H1 (cell line): Measurements from ENCODE around the gene RGR.

Experiments
- EGR1 ChIP-seq: IDR thresholded peaks from 2 replicates; pipeline ENCODE4 v1.6.1; 2011; ENCODE audit warnings: low read depth, low read length, borderline replicate concordance
- EZH2 ChIP-seq: fragments of 200-600 bp; sonication (generic); IDR thresholded peaks from 2 replicates; pipeline ENCODE4 v1.7.1; 2012; ENCODE audit warnings: low read depth, mild to moderate bottlenecking, moderate library complexity, low read length, inconsistent platforms; ENCODE audit not compliant: severe bottlenecking
- MAFK ChIP-seq: IDR thresholded peaks from 2 replicates; pipeline ENCODE4 v1.6.1; 2012; ENCODE audit warnings: low read depth, mild to moderate bottlenecking, improper control_type of control experiment, low read length
- RFX5 ChIP-seq: IDR thresholded peaks from 2 replicates; pipeline ENCODE4 v1.6.1; 2011; ENCODE audit warnings: low read depth, low read length, improper control_type of control experiment, borderline replicate concordance
- SP4 ChIP-seq: IDR thresholded peaks from 2 replicates; pipeline ENCODE4 v1.6.1; 2012; ENCODE audit warnings: low read length, inconsistent platforms
- TF ChIP-seq, protein P1 (sequence below), 3 experiments: IDR thresholded peaks; 1 replicate in 2 of 3; 2 replicates in 1 of 3; pipeline versions ENCODE4 v1.5.1 to v1.6.1; 2011; ENCODE audit warnings: low read length in 3 of 3, mild to moderate bottlenecking in 3 of 3, inconsistent platforms in 2 of 3, low read depth in 1 of 3, moderate library complexity in 1 of 3; ENCODE audit not compliant: insufficient read depth in 1 of 3; ENCODE audit errors: control extremely low read depth in 1 of 3

DNA sequence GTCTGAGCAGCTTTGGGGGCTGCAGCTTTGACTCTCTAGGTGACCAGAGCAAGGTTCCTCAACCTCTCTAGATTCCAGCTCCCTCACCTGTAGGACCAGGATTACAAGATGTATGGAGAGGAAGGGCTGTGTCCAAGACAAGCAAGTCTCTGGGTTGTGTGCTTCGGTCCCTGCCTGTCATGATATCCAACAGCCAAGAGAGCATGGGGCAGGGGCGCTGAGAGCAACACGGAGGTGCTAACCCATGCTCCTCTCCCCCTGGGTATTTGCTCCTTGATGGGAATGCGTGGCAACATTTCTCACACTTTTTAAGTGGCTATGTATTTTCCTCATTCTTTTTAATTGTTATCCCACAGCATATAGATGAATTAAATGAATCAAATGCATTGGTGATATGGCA lies 40.2 kb upstream of the RGR start:
- TF ChIP-seq, protein P1, sequence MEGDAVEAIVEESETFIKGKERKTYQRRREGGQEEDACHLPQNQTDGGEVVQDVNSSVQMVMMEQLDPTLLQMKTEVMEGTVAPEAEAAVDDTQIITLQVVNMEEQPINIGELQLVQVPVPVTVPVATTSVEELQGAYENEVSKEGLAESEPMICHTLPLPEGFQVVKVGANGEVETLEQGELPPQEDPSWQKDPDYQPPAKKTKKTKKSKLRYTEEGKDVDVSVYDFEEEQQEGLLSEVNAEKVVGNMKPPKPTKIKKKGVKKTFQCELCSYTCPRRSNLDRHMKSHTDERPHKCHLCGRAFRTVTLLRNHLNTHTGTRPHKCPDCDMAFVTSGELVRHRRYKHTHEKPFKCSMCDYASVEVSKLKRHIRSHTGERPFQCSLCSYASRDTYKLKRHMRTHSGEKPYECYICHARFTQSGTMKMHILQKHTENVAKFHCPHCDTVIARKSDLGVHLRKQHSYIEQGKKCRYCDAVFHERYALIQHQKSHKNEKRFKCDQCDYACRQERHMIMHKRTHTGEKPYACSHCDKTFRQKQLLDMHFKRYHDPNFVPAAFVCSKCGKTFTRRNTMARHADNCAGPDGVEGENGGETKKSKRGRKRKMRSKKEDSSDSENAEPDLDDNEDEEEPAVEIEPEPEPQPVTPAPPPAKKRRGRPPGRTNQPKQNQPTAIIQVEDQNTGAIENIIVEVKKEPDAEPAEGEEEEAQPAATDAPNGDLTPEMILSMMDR (IDR thresholded peaks at IDR 0.05; ENCODE audit: control extremely low read depth in 1 of 3, insufficient read depth in 1 of 3, low read depth in 1 of 3, low read length in 3 of 3): no peak
- TF ChIP-seq SP4: no peak
- TF ChIP-seq MAFK: no peak
- TF ChIP-seq EGR1: no peak
- no peak for TF ChIP-seq RFX5
- no peak for TF ChIP-seq EZH2
